Measurements from ENCODE around the gene PAM. TPM values are rescaled to one million over a fixed set of nuclear protein-coding genes. Genes with fewer than 3 reads are reported as not detected.

PAM gene
- total RNA-seq, 2 donors from 2014 or later, result 32.9 to 38.2 TPM

GRCh38 chr5:102988459-102988858 lies 233.4 kb downstream of the PAM start:
- Histone ChIP-seq H3K36me3 (ENCODE audit: control insufficient read depth, insufficient read depth, low read length) (no peaks in the 10 kb centered on the region), H3K9ac (ENCODE audit: extremely low read depth, low read length, poor library complexity, severe bottlenecking) (no peak overlapping the region), H3K27me3 (ENCODE audit: control insufficient read depth, insufficient read depth, low read length, poor library complexity, severe bottlenecking) (no peaks in the 10 kb centered on the region), H3K4me3 (ENCODE audit: low read length) (no peak overlapping the region), H3K9me3 (ENCODE audit: control insufficient read depth, low read length) (no peaks in the 10 kb centered on the region), H3K4me1 (ENCODE audit: control insufficient read depth, insufficient read depth, low read length) (no peaks in the 10 kb centered on the region), H3K27ac (ENCODE audit: low read depth, low read length) (no peak overlapping the region)
- H3K27me3 Mint-ChIP-seq (ENCODE audit: insufficient read depth), result peaks cover 2% of the 10 kb centered on the region
- H3K36me3 Mint-ChIP-seq (ENCODE audit: low read depth), result no peaks in the 10 kb centered on the region
- no peak overlapping the region for H3K4me3 Mint-ChIP-seq
- H3K27ac Mint-ChIP-seq, result no peak overlapping the region
- no peak for DNase-seq
- TF ChIP-seq CTCF (conservative IDR thresholded peaks at IDR 0.05), result no peak
- H3K9me3 Mint-ChIP-seq, result peaks cover 1% of the 10 kb centered on the region
- no peaks in the 10 kb centered on the region for H3K4me1 Mint-ChIP-seq
- WGBS, 2 experiments (ENCODE audit: insufficient coverage in 1 of 2, insufficient read length in 1 of 2), result 93 to 100% methylated on average over 1 to 3 of the region's 3 CpGs

GRCh38 chr5:102991802-102992201 lies 236.7 kb downstream of the PAM start:
- Mint-ChIP-seq H3K4me1 (no peaks in the 10 kb centered on the region), H3K4me3 (no peak overlapping the region)
- H3K9ac ChIP-seq (ENCODE audit: extremely low read depth, low read length, poor library complexity, severe bottlenecking), result no peak overlapping the region

GRCh38 chr5:102996011-102996575 lies 241.0 kb downstream of the PAM start:
- Histone ChIP-seq H3K36me3 (ENCODE audit: control insufficient read depth, insufficient read depth, low read length) (no peaks in the 10 kb centered on the region), H3K4me1 (ENCODE audit: control insufficient read depth, insufficient read depth, low read length) (no peaks in the 10 kb centered on the region), H3K4me3 (ENCODE audit: low read length) (no peak overlapping the region), H3K27me3 (ENCODE audit: control insufficient read depth, insufficient read depth, low read length, poor library complexity, severe bottlenecking) (no peaks in the 10 kb centered on the region), H3K27ac (ENCODE audit: low read depth, low read length) (peak overlapping the region; percentile 68), H3K9me3 (ENCODE audit: control insufficient read depth, low read length) (no peaks in the 10 kb centered on the region), H3K9ac (ENCODE audit: extremely low read depth, low read length, poor library complexity, severe bottlenecking) (no peak overlapping the region)
- no peak overlapping the region for H3K4me3 Mint-ChIP-seq
- WGBS, 2 experiments (ENCODE audit: insufficient coverage in 1 of 2, insufficient read length in 1 of 2), result 96% methylated on average over 1 of the region's 1 CpG; no CpG with 5 or more reads in 1 of the 2 experiments
- no peaks in the 10 kb centered on the region for H3K27me3 Mint-ChIP-seq (ENCODE audit: insufficient read depth)
- no peak for TF ChIP-seq CTCF (conservative IDR thresholded peaks at IDR 0.05)
- no peak for DNase-seq
- no peak overlapping the region for H3K27ac Mint-ChIP-seq
- peaks cover 3% of the 10 kb centered on the region for H3K36me3 Mint-ChIP-seq (ENCODE audit: low read depth)
- H3K4me1 Mint-ChIP-seq, result no peaks in the 10 kb centered on the region
- H3K9me3 Mint-ChIP-seq, result peaks cover 10% of the 10 kb centered on the region

More at GRCh38 chr5:102991802-102992201, 236.7 kb downstream of the PAM start:
- H3K27ac Mint-ChIP-seq, result no peak overlapping the region
- H3K36me3 ChIP-seq (ENCODE audit: control insufficient read depth, insufficient read depth, low read length), result no peaks in the 10 kb centered on the region
- H3K27ac ChIP-seq (ENCODE audit: low read depth, low read length), result no peak overlapping the region
- H3K9me3 ChIP-seq (ENCODE audit: control insufficient read depth, low read length), result no peaks in the 10 kb centered on the region
- H3K36me3 Mint-ChIP-seq (ENCODE audit: low read depth), result no peaks in the 10 kb centered on the region
- peaks cover 2% of the 10 kb centered on the region for H3K27me3 Mint-ChIP-seq (ENCODE audit: insufficient read depth)
- TF ChIP-seq CTCF (conservative IDR thresholded peaks at IDR 0.05), result no peak
- no peaks in the 10 kb centered on the region for H3K27me3 ChIP-seq (ENCODE audit: control insufficient read depth, insufficient read depth, low read length, poor library complexity, severe bottlenecking)
- no peak for DNase-seq
- H3K9me3 Mint-ChIP-seq, result no peaks in the 10 kb centered on the region
- no peaks in the 10 kb centered on the region for H3K4me1 ChIP-seq (ENCODE audit: control insufficient read depth, insufficient read depth, low read length)
- H3K4me3 ChIP-seq (ENCODE audit: low read length), result no peak overlapping the region
